K562 (cell line): Measurements from ENCODE around the gene ANTKMT. TPM values are rescaled to one million over a fixed set of nuclear protein-coding genes. Genes with fewer than 3 reads are reported as not detected.

Experiments used
- ATF2 ChIP-seq: sonication (generic); formaldehyde crosslinking; IDR thresholded peaks from 2 replicates; pipeline ENCODE4 v1.8.1; 2022; ENCODE audit warnings: missing genetic modification reagents
- NFYB ChIP-seq: IDR thresholded peaks from 2 replicates; pipeline ENCODE4 v1.6.1; 2011; ENCODE audit warnings: mild to moderate bottlenecking, moderate library complexity; ENCODE audit not compliant: insufficient read length; ENCODE audit errors: extremely low read depth
- PHF8 ChIP-seq: fragments of 200-600 bp; sonication (generic); IDR thresholded peaks from 2 replicates; pipeline ENCODE4 v1.6.1; 2012; ENCODE audit warnings: mixed run types, mild to moderate bottlenecking, inconsistent platforms, low read length, moderate library complexity, borderline replicate concordance
- TGIF2 ChIP-seq: sonication (generic); formaldehyde crosslinking; IDR thresholded peaks from 2 replicates; pipeline ENCODE4 v1.8.1; 2022; ENCODE audit warnings: mild to moderate bottlenecking, missing genetic modification reagents, moderate library complexity
- VEZF1 ChIP-seq: fragments of 200-800 bp; sonication (Bioruptor generic); IDR thresholded peaks from 2 replicates; pipeline ENCODE4 v1.6.1; 2017; ENCODE audit warnings: missing genetic modification characterization, missing compliant biosample characterization
- polyA plus RNA-seq, 8 experiments: library from polyadenylated mRNA; depleted of rRNA in 4 of 8; stranded (reverse) in 5 of 8; unstranded in 3 of 8; fragments of >200 nt; fragmentation: Nextera tagmentation in 2 of 8; fragmentation: Illumina TruSeq in 1 of 8; extraction: Ambion mirVana in 2 of 8; extraction: Trizol in 1 of 8; gene quantifications; 2 replicates each; pipeline versions ENCODE4 v1.2.1 to v1.2.3, GENCODE V29; 2011 to 2014; ENCODE audit warnings: inconsistent platforms in 1 of 8, missing spikeins in 1 of 8
- total RNA-seq, 7 experiments: library from RNA; depleted of rRNA in 6 of 7; stranded (reverse); fragments of >200 nt in 6 of 7; fragmentation: Illumina TruSeq in 2 of 7; extraction: Trizol in 2 of 7; gene quantifications; 2 replicates each; pipeline versions ENCODE4 v1.2.1 to v1.2.3, GENCODE V29; 2011 to 2021; ENCODE audit warnings: low replicate concordance in 1 of 7
- TF ChIP-seq, protein P1 (sequence below): fragments of 250-450 bp; sonication (Bioruptor Pico); IDR thresholded peaks from 2 replicates; pipeline ENCODE4 v1.4.0; 2020; ENCODE audit warnings: mild to moderate bottlenecking, moderate library complexity, borderline replicate concordance
- TF ChIP-seq, protein P2 (sequence below), 2 experiments: fragments of 450-650 bp; formaldehyde crosslinking in 1 of 2; IDR thresholded peaks; 2 replicates each; pipeline versions ENCODE4 v1.4.0 to v1.6.1; 2014 to 2020; ENCODE audit warnings: mild to moderate bottlenecking in 2 of 2, borderline replicate concordance in 1 of 2, low read depth in 1 of 2
- TF ChIP-seq, protein P3 (sequence below): sonication (generic); formaldehyde crosslinking; IDR thresholded peaks from 2 replicates; pipeline ENCODE4 v1.9.0; 2022; ENCODE audit warnings: mild to moderate bottlenecking, missing genetic modification reagents

Gene ANTKMT
- total and polyA plus RNA-seq, 9 of the 15 experiments (the other 6 are each of a cell fraction or from before 2014, with no cell fraction given): 0.58 to 217 (median 19.1) TPM

GRCh38 chr16:714558-715476, 6.1 kb upstream of the ANTKMT start, which contains the start of gene METRN (continued):
- TF ChIP-seq NFYB: peak; percentile 85
- peak; percentile 57 for TF ChIP-seq VEZF1
- peak; percentile 46; the same call in 1 of the 2 replicates for TF ChIP-seq TGIF2 (CRISPR knock-in tag)
- TF ChIP-seq ATF2 (CRISPR knock-in tag): no peak
- TF ChIP-seq PHF8: peak; percentile 42; the same call in 1 of the 2 replicates
- TF ChIP-seq, protein P1, sequence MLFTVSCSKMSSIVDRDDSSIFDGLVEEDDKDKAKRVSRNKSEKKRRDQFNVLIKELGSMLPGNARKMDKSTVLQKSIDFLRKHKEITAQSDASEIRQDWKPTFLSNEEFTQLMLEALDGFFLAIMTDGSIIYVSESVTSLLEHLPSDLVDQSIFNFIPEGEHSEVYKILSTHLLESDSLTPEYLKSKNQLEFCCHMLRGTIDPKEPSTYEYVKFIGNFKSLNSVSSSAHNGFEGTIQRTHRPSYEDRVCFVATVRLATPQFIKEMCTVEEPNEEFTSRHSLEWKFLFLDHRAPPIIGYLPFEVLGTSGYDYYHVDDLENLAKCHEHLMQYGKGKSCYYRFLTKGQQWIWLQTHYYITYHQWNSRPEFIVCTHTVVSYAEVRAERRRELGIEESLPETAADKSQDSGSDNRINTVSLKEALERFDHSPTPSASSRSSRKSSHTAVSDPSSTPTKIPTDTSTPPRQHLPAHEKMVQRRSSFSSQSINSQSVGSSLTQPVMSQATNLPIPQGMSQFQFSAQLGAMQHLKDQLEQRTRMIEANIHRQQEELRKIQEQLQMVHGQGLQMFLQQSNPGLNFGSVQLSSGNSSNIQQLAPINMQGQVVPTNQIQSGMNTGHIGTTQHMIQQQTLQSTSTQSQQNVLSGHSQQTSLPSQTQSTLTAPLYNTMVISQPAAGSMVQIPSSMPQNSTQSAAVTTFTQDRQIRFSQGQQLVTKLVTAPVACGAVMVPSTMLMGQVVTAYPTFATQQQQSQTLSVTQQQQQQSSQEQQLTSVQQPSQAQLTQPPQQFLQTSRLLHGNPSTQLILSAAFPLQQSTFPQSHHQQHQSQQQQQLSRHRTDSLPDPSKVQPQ (CRISPR knock-in tag): no peak
- TF ChIP-seq, protein P2, sequence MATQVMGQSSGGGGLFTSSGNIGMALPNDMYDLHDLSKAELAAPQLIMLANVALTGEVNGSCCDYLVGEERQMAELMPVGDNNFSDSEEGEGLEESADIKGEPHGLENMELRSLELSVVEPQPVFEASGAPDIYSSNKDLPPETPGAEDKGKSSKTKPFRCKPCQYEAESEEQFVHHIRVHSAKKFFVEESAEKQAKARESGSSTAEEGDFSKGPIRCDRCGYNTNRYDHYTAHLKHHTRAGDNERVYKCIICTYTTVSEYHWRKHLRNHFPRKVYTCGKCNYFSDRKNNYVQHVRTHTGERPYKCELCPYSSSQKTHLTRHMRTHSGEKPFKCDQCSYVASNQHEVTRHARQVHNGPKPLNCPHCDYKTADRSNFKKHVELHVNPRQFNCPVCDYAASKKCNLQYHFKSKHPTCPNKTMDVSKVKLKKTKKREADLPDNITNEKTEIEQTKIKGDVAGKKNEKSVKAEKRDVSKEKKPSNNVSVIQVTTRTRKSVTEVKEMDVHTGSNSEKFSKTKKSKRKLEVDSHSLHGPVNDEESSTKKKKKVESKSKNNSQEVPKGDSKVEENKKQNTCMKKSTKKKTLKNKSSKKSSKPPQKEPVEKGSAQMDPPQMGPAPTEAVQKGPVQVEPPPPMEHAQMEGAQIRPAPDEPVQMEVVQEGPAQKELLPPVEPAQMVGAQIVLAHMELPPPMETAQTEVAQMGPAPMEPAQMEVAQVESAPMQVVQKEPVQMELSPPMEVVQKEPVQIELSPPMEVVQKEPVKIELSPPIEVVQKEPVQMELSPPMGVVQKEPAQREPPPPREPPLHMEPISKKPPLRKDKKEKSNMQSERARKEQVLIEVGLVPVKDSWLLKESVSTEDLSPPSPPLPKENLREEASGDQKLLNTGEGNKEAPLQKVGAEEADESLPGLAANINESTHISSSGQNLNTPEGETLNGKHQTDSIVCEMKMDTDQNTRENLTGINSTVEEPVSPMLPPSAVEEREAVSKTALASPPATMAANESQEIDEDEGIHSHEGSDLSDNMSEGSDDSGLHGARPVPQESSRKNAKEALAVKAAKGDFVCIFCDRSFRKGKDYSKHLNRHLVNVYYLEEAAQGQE (IDR thresholded peaks at IDR 0.05; ENCODE audit: borderline replicate concordance): no peak
- TF ChIP-seq, protein P2 (CRISPR knock-in tag; IDR thresholded peaks at IDR 0.05; ENCODE audit: low read depth): 0 out of 2 replicates have a peak, but pooled peaks have one; percentile 28
- TF ChIP-seq, protein P3, sequence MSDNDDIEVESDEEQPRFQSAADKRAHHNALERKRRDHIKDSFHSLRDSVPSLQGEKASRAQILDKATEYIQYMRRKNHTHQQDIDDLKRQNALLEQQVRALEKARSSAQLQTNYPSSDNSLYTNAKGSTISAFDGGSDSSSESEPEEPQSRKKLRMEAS (CRISPR knock-in tag): peak; percentile 20; the same call in 1 of the 2 replicates
